ENCODE measurements around the gene FMR1NB. TPM values are rescaled to one million over a fixed set of nuclear protein-coding genes. Genes with fewer than 3 reads are reported as not detected.
A peak's percentile ranks its signal among the peaks of the same experiment; 100 is the strongest.

Gene FMR1NB
- total and polyA plus RNA-seq, 2 of the 8 experiments (the other 6 are each of a cell fraction or from before 2014, with no cell fraction given), result not detected

DNA sequence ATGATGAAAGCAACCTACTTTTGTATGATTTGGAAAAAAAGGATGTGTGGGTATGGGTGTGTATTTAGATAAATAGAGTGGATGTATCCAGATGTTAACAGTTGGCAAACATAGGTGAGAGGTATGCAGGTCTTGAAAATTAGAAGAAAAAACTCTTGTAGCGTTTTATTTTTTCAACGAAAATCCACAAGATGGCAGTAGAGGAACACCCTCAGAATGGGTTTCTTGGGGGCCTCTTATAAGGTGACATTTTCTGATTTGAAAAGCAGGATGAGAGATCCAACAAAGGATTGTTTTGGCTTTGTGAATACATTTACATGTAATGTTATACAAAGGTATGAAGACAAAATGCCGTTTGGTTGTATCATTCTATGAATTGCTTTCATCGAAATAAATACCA, 68.3 kb downstream of the FMR1NB start:
- no peak overlapping the region for H2AK5ac ChIP-seq (ENCODE audit: low read depth, low read length)
- ChIA-PET CTCF (ENCODE audit: partially characterized antibody) (no interaction called here), POLR2A (ENCODE audit: partially characterized antibody) (no interaction called here)
- no peaks in the 10 kb centered on the region for H3K79me1 ChIP-seq (ENCODE audit: low read depth, low read length)
- H2BK20ac ChIP-seq (ENCODE audit: low read length), result no peak overlapping the region
- no peaks in the 10 kb centered on the region for H3K23me2 ChIP-seq (ENCODE audit: low read depth, low read length)
- H3K4me2 ChIP-seq (ENCODE audit: insufficient read depth in 1 of 2, low read depth in 2 of 2, low read length in 2 of 2), result no peak overlapping the region
- FAIRE-seq, result peak; percentile 78
- no peak overlapping the region for H3K9ac ChIP-seq (replicated peaks in 1 of 4; ENCODE audit: extremely low read depth in 1 of 4, low read depth in 3 of 4, low read length in 3 of 4)
- no peak overlapping the region for H4K5ac ChIP-seq (ENCODE audit: insufficient read length, low read depth, low read length)
- no peak overlapping the region for H2BK120ac ChIP-seq (replicated peaks; ENCODE audit: low read depth, low read length)
- no peak overlapping the region for H2AFZ ChIP-seq (ENCODE audit: low read length)
- H3K79me2 ChIP-seq (ENCODE audit: control insufficient read depth in 1 of 2, insufficient read depth in 2 of 2, low read length in 2 of 2), result no peaks in the 10 kb centered on the region
- H3K18ac ChIP-seq (ENCODE audit: extremely low read depth, low read length), result no peak overlapping the region
- H3K4me3 ChIP-seq (ENCODE audit: extremely low read depth in 1 of 4, insufficient read depth in 2 of 4, low read depth in 3 of 4, low read length in 4 of 4), result no peak overlapping the region
- H2BK12ac ChIP-seq (ENCODE audit: low read depth, low read length), result no peak overlapping the region
- no peak overlapping the region for H3K27ac ChIP-seq (ENCODE audit: low read depth, low read length)
- DNase-seq (ENCODE audit: low read depth in 1 of 2, low spot score in 2 of 2), result no peak
- H4K20me1 ChIP-seq (replicated peaks in 1 of 2; ENCODE audit: control insufficient read depth in 1 of 2, insufficient read depth in 2 of 2, low read length in 2 of 2), result no peaks in the 10 kb centered on the region
- no peak overlapping the region for H4K91ac ChIP-seq (replicated peaks; ENCODE audit: insufficient read length, low read length)
- H3K4ac ChIP-seq (replicated peaks; ENCODE audit: insufficient read length, low read depth, low read length), result no peak overlapping the region
- H2BK5ac ChIP-seq (ENCODE audit: low read depth, low read length), result no peak overlapping the region
- no peaks in the 10 kb centered on the region for H3K9me3 ChIP-seq (ENCODE audit: insufficient read depth in 2 of 2, low read depth in 1 of 2, low read length in 1 of 2)
- H3K14ac ChIP-seq (ENCODE audit: insufficient read length), result no peak overlapping the region
- H3K27me3 ChIP-seq (replicated peaks in 1 of 4; ENCODE audit: control insufficient read depth in 3 of 4, extremely low read depth in 1 of 4, insufficient read depth in 3 of 4, low read length in 3 of 4), result no peaks in the 10 kb centered on the region
- no peak overlapping the region for H4K8ac ChIP-seq (ENCODE audit: extremely low read depth, insufficient read depth, low read length)
- H3K56ac ChIP-seq (replicated peaks; ENCODE audit: insufficient read length, low read depth, low read length), result no peak overlapping the region
- no peaks in the 10 kb centered on the region for H3K4me1 ChIP-seq (replicated peaks in 1 of 4; ENCODE audit: control insufficient read depth in 3 of 4, insufficient read depth in 4 of 4, low read length in 3 of 4)
- WGBS, 2 experiments (ENCODE audit: extremely low coverage in 1 of 2, insufficient coverage in 1 of 2, insufficient read length in 1 of 2, insufficient replicate concordance in 2 of 2, low coverage in 1 of 2, low lambda C conversion rate in 2 of 2, missing lambda C conversion rate in 1 of 2), result 28% methylated on average over 4 of the region's 4 CpGs; no CpG with 5 or more reads in 1 of the 2 experiments
- H3K36me3 ChIP-seq (ENCODE audit: control insufficient read depth in 2 of 4, insufficient read depth in 4 of 4, low read length in 3 of 4), result no peaks in the 10 kb centered on the region
- H3K23ac ChIP-seq (ENCODE audit: insufficient read length), result no peak overlapping the region
- no peak overlapping the region for H2BK15ac ChIP-seq (ENCODE audit: low read length)
- TF ChIP-seq CREB1 (IDR thresholded peaks at IDR 0.05) (no peak), RNF2 (IDR thresholded peaks at IDR 0.05; ENCODE audit: borderline replicate concordance, low read depth, low read length, missing control alignments, poor library complexity, severe bottlenecking) (no peak), ZNF274 (IDR thresholded peaks at IDR 0.05; ENCODE audit: borderline replicate concordance, extremely low read depth, low read length) (no peak), BRCA1 (IDR thresholded peaks at IDR 0.05; ENCODE audit: low read depth, low read length) (no peak), RAD21 (IDR thresholded peaks at IDR 0.05 in 1 of 2, conservative IDR thresholded peaks at IDR 0.05 in 1 of 2; ENCODE audit: low read depth in 2 of 2, low read length in 2 of 2) (peak; percentile 61 to 74), CBX8 (IDR thresholded peaks at IDR 0.05; ENCODE audit: borderline replicate concordance, low read depth, low read length) (no peak), CHD1 (IDR thresholded peaks at IDR 0.05; ENCODE audit: low read depth, low read length) (no peak), SUZ12 (IDR thresholded peaks at IDR 0.05; ENCODE audit: low read length) (no peak), EZH2 (IDR thresholded peaks at IDR 0.05; ENCODE audit: low read depth, low read length, severe bottlenecking) (no peak)
- TF ChIP-seq, protein P1, sequence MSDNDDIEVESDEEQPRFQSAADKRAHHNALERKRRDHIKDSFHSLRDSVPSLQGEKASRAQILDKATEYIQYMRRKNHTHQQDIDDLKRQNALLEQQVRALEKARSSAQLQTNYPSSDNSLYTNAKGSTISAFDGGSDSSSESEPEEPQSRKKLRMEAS (IDR thresholded peaks at IDR 0.05), result no peak
- TF ChIP-seq, protein P2, sequence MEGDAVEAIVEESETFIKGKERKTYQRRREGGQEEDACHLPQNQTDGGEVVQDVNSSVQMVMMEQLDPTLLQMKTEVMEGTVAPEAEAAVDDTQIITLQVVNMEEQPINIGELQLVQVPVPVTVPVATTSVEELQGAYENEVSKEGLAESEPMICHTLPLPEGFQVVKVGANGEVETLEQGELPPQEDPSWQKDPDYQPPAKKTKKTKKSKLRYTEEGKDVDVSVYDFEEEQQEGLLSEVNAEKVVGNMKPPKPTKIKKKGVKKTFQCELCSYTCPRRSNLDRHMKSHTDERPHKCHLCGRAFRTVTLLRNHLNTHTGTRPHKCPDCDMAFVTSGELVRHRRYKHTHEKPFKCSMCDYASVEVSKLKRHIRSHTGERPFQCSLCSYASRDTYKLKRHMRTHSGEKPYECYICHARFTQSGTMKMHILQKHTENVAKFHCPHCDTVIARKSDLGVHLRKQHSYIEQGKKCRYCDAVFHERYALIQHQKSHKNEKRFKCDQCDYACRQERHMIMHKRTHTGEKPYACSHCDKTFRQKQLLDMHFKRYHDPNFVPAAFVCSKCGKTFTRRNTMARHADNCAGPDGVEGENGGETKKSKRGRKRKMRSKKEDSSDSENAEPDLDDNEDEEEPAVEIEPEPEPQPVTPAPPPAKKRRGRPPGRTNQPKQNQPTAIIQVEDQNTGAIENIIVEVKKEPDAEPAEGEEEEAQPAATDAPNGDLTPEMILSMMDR (IDR thresholded peaks at IDR 0.05; ENCODE audit: control extremely low read depth in 1 of 3, insufficient read depth in 1 of 3, low read depth in 1 of 3, low read length in 3 of 3), result peak in 2 of 3 experiments; percentile 23 to 32; a peak in 2 of 4 replicates
